ENCODE data around the gene TERT. TPM values are rescaled to one million over a fixed set of nuclear protein-coding genes. Genes with fewer than 3 reads are reported as not detected.

TERT gene
- total RNA-seq, 3 donors from 2014 or later (not counting 1 experiment from before 2014, with no cell fraction given), result not detected

DNA sequence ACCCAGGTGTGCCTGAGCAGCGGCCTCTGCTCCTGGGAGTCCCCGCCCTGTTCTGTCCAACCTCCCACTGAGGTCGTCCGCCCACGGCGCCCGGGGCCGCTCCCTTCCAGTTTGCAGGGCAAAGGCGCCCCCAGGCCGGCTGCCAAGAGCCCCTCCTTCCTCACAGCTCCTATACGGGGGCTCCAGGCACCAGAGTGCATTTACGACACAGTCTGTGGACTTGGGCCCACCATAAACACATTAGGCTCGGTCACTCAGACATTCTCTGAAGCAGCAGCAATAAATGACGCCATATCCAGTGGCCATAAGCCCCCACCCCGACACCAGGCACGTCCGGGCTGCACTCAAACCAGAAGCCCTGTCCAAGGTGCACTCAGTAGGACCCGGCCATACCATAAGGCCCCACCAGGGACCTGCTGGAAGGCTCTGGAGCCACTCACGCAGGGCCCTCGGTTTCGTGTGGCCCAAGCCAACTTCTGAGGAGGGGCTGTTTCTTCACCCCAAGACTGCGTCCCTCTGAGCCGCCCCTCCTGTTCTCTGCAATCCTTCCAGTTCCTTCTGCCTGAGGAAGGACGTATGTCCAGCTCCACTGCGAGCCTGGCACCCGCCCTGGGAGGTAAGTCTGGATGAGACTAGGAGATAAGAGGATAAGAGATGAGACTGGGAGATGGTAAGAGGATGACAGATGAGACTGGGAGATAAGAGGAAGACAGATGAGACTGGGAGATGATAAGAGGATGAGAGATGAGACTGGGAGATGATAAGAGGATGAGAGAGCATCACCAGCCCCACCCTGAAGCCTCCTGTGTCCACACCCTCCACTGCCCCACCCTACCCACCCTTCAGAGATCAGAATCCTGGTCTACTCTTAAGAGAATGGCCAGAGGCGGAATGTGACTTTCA, 42.9 kb downstream of the TERT start:
- Mint-ChIP-seq H3K4me3 (no peak overlapping the region), H3K27me3 (ENCODE audit: low read depth in 2 of 2) (peaks cover 7 to 9% of the 10 kb centered on the region in 2 donors), H3K36me3 (no peaks in the 10 kb centered on the region), H3K4me1 (peaks cover 7 to 19% of the 10 kb centered on the region in 2 donors), H3K9me3 (no peaks in the 10 kb centered on the region), H3K27ac (no peak overlapping the region)
- no peak overlapping the region for H3K4me3 ChIP-seq (ENCODE audit: low read length)
- ATAC-seq (no peak), DNase-seq (no peak)
- H3K27me3 ChIP-seq (ENCODE audit: control insufficient read depth, insufficient read depth, low read length), result no peaks in the 10 kb centered on the region
- no peaks in the 10 kb centered on the region for H3K9me3 ChIP-seq (ENCODE audit: control insufficient read depth, insufficient read depth, low read length)
- TF ChIP-seq, protein P1, sequence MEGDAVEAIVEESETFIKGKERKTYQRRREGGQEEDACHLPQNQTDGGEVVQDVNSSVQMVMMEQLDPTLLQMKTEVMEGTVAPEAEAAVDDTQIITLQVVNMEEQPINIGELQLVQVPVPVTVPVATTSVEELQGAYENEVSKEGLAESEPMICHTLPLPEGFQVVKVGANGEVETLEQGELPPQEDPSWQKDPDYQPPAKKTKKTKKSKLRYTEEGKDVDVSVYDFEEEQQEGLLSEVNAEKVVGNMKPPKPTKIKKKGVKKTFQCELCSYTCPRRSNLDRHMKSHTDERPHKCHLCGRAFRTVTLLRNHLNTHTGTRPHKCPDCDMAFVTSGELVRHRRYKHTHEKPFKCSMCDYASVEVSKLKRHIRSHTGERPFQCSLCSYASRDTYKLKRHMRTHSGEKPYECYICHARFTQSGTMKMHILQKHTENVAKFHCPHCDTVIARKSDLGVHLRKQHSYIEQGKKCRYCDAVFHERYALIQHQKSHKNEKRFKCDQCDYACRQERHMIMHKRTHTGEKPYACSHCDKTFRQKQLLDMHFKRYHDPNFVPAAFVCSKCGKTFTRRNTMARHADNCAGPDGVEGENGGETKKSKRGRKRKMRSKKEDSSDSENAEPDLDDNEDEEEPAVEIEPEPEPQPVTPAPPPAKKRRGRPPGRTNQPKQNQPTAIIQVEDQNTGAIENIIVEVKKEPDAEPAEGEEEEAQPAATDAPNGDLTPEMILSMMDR (IDR thresholded peaks at IDR 0.05), result no peak
- H3K27ac ChIP-seq (ENCODE audit: low read length), result no peak overlapping the region
- peaks cover 12% of the 10 kb centered on the region for H3K4me1 ChIP-seq (ENCODE audit: control insufficient read depth, insufficient read depth, low read length)
- H3K36me3 ChIP-seq (ENCODE audit: control insufficient read depth, insufficient read depth, low read length), result no peaks in the 10 kb centered on the region
- 83% methylated on average over 27 of the region's 27 CpGs for WGBS (ENCODE audit: insufficient coverage)
- intact Hi-C loops (cut with micrococcal nuclease), result no loop called here

DNA sequence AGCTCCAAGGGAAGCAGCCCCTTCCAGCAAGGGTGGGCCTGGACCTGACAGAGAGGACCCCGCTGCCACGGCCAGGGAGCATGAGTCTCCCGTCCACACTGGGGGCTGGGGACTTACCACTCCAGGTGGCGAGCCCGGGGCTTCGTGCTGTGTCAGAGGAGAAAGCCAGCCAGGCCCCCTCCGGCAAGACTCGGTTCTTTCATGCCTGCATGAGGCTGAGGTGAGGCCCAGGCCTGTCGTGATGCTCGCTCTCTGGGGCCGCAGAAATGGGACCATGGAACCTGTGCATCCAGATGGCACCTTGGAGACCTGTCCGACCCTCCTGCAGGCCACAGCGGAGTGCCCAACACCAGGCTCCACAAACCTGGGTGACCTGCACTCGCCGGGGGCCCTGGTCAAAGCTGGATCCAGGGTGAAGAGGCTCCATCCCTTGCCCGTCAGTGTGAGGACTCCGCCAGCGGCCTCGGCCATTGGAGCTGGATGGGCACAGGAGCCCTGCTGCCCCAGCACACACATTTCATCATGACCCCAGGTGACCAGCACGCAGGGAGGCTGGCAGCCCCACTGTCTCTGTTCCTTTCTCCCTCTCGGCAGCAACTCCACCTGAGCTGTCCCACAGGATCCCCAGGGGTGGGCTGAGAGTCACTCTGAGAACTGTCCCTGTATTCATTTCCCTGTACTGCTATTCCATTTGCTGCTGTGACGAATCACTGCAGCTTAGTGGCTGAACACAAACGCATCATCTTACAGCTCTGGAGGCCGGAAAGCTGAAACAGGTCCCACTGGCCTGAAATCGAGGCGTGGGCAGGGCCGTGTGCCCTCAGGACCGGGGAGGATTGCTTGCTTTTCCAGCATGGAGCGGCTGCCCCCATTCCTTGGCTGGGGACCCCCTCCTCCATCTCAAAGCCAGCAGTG, 45.2 kb downstream of the TERT start:
- no peaks in the 10 kb centered on the region for H3K36me3 Mint-ChIP-seq
- TF ChIP-seq, protein P1 (IDR thresholded peaks at IDR 0.05), result no peak
- Histone ChIP-seq H3K27me3 (ENCODE audit: control insufficient read depth, insufficient read depth, low read length) (peaks cover 2% of the 10 kb centered on the region), H3K4me3 (ENCODE audit: low read length) (no peak overlapping the region), H3K27ac (ENCODE audit: low read length) (no peak overlapping the region), H3K9me3 (ENCODE audit: control insufficient read depth, insufficient read depth, low read length) (no peaks in the 10 kb centered on the region), H3K36me3 (ENCODE audit: control insufficient read depth, insufficient read depth, low read length) (no peaks in the 10 kb centered on the region), H3K4me1 (ENCODE audit: control insufficient read depth, insufficient read depth, low read length) (peaks cover 2% of the 10 kb centered on the region)
- H3K4me1 Mint-ChIP-seq, result peaks cover 0 to 10% of the 10 kb centered on the region in 2 donors
- peaks cover 7 to 9% of the 10 kb centered on the region in 2 donors for H3K27me3 Mint-ChIP-seq (ENCODE audit: low read depth in 2 of 2)
- H3K9me3 Mint-ChIP-seq, result no peaks in the 10 kb centered on the region
- ATAC-seq (no peak), DNase-seq (no peak)
- WGBS (ENCODE audit: insufficient coverage), result 85% methylated on average over 29 of the region's 29 CpGs
- no peak overlapping the region for H3K4me3 Mint-ChIP-seq
- intact Hi-C loops (cut with micrococcal nuclease), result no loop called here
- H3K27ac Mint-ChIP-seq, result no peak overlapping the region

DNA sequence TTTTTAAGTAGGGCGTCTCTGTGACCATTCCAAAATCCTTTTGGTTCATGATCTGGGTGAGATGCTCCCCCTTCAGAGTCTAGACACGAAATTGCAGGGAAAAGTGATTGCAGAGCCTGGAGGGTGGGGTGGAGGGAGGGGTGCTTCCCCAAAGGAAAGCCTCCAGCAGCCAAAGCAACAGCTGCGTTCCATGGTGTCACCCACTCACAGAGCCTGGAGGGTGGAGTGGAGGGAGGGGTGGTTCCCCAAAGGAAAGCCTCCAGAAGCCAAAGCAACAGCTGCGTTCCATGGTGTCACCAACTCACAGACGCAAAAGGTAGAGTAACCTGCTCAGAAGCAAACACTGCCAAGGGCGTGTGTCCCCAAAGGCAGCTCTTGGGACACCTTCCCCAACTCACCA, 47.1 kb downstream of the TERT start:
- Mint-ChIP-seq H3K4me1 (peaks cover 0 to 8% of the 10 kb centered on the region in 2 donors), H3K4me3 (no peak overlapping the region), H3K36me3 (no peaks in the 10 kb centered on the region), H3K27ac (no peak overlapping the region), H3K27me3 (ENCODE audit: low read depth in 2 of 2) (peaks cover 7 to 9% of the 10 kb centered on the region in 2 donors), H3K9me3 (no peaks in the 10 kb centered on the region)
- H3K27ac ChIP-seq (ENCODE audit: low read length), result no peak overlapping the region
- WGBS (ENCODE audit: insufficient coverage), result 77% methylated on average over 6 of the region's 6 CpGs
- no peaks in the 10 kb centered on the region for H3K9me3 ChIP-seq (ENCODE audit: control insufficient read depth, insufficient read depth, low read length)
- H3K4me3 ChIP-seq (ENCODE audit: low read length), result no peak overlapping the region
- DNase-seq, result no peak
- intact Hi-C loops (cut with micrococcal nuclease), result no loop called here
- no peak for ATAC-seq
- no peaks in the 10 kb centered on the region for H3K36me3 ChIP-seq (ENCODE audit: control insufficient read depth, insufficient read depth, low read length)
- H3K27me3 ChIP-seq (ENCODE audit: control insufficient read depth, insufficient read depth, low read length), result peaks cover 2% of the 10 kb centered on the region
- TF ChIP-seq, protein P1 (IDR thresholded peaks at IDR 0.05), result no peak
- H3K4me1 ChIP-seq (ENCODE audit: control insufficient read depth, insufficient read depth, low read length), result no peaks in the 10 kb centered on the region
